ENCODE data around the gene P2RY6. TPM values are rescaled to one million over a fixed set of nuclear protein-coding genes. Genes with fewer than 3 reads are reported as not detected.

Gene P2RY6
- total and polyA plus RNA-seq, 10 of the 15 experiments (the other 5 are each of a cell fraction or from before 2014, with no cell fraction given), result 0.05 to 0.90 (median 0.22) TPM; not detected in 4

GRCh38 chr11:73288873-73289707, 17.0 kb downstream of the P2RY6 start:
- Histone ChIP-seq H4K20me1 (ENCODE audit: control insufficient read depth, insufficient read depth) (no peaks in the 10 kb centered on the region), H3K9me3 (replicated peaks; ENCODE audit: control insufficient read depth, insufficient read depth, low read length) (no peaks in the 10 kb centered on the region), H3K4me1 (ENCODE audit: control insufficient read depth, insufficient read depth, low read length) (peaks cover 23% of the 10 kb centered on the region), H3K4me2 (ENCODE audit: control insufficient read depth, insufficient read depth) (peak overlapping the region; percentile 86), H3K36me3 (ENCODE audit: control insufficient read depth in 2 of 2, insufficient read depth in 2 of 2, low read length in 1 of 2) (no peaks in the 10 kb centered on the region), H3K27ac (ENCODE audit: control insufficient read depth, insufficient read depth) (peak overlapping the region; percentile 49), H3K9ac (ENCODE audit: control insufficient read depth, insufficient read depth, low read length) (peak overlapping the region; percentile 43; the same call in 1 of the 2 replicates), H3K79me2 (ENCODE audit: control insufficient read depth, insufficient read depth, low read length) (no peaks in the 10 kb centered on the region), H2AFZ (ENCODE audit: control insufficient read depth, low read depth, low read length) (peak overlapping the region; percentile 87), H3K27me3 (replicated peaks in 1 of 2; ENCODE audit: control insufficient read depth in 2 of 2, insufficient read depth in 2 of 2, low read length in 1 of 2) (no peaks in the 10 kb centered on the region; a peak in 2 of 4 replicates), H3K4me3 (0 out of 2 replicates have a peak overlapping the region, but pooled peaks have one; percentile 9)
- DNase-seq (ENCODE audit: low read depth, low spot score) (peak; percentile 70), FAIRE-seq (peak; percentile 70), ATAC-seq (peak; percentile 95)
- BruUV-seq (replicated peaks), result no TSS peak
- intact Hi-C loops (cut with micrococcal nuclease; ENCODE audit: unreplicated experiment) (loop anchor here (1.0 kb wide), 2 partner anchors 47 to 104 kb away; no protein-coding TSS in a partner anchor), in situ Hi-C loops (cut with MboI) (loop anchor here (5.0 kb wide), 1 partner anchor 102 kb away; no protein-coding TSS in a partner anchor)
- POLR2A ChIA-PET, result interaction anchor here (1.0 kb wide), 3 partner anchors 18 to 503 kb away, joined by 3 to 8 read pairs (median 3); no protein-coding TSS in a partner anchor
- WGBS (ENCODE audit: insufficient coverage, insufficient replicate concordance, low lambda C conversion rate, missing lambda C conversion rate), result 3% methylated on average over 17 of the region's 17 CpGs
- CTCF ChIA-PET, result interaction anchor here (0.6 to 17.3 kb wide), 46 partner anchors 9 to 1145 kb away, joined by 3 to 326 read pairs (median 4); partner anchors contain the start of genes ARHGEF17 and P2RY6
- SMC1A ChIA-PET (ENCODE audit: uncharacterized antibody, unreplicated experiment), result interaction anchor here (0.6 to 3.5 kb wide), 25 partner anchors 9 to 621 kb away, joined by 3 to 40 read pairs (median 4); partner anchors contain the start of gene P2RY6
- RAD21 ChIA-PET (ENCODE audit: unreplicated experiment), result interaction anchor here (0.5 to 5.0 kb wide), 26 partner anchors 19 to 564 kb away, joined by 3 to 34 read pairs (median 4); partner anchors contain the start of genes ARHGEF17 and STARD10
- TF ChIP-seq STAT1 (conservative IDR thresholded peaks at IDR 0.05), result peak; percentile 84; the same call in 1 of the 2 replicates
- TF ChIP-seq EED (IDR thresholded peaks at IDR 0.05; ENCODE audit: low read depth), result peak; percentile 30; the same call in 1 of the 2 replicates
- TF ChIP-seq PML (IDR thresholded peaks at IDR 0.05; ENCODE audit: low read length), result no peak
- no peak for TF ChIP-seq RCOR1 (conservative IDR thresholded peaks at IDR 0.05; ENCODE audit: low read depth, low read length)
- TF ChIP-seq NKRF (conservative IDR thresholded peaks at IDR 0.05), result peak; percentile 32; the same call in 1 of the 2 replicates
- TF ChIP-seq RFX5 (IDR thresholded peaks at IDR 0.05; ENCODE audit: low read depth, low read length), result 0 out of 2 replicates have a peak, but pooled peaks have one; percentile 7
- TF ChIP-seq SKIL (IDR thresholded peaks at IDR 0.05; ENCODE audit: low read depth, poor library complexity, severe bottlenecking), result peak; percentile 56
- TF ChIP-seq YBX1 (IDR thresholded peaks at IDR 0.05), result 0 out of 2 replicates have a peak, but pooled peaks have one; percentile 9
- TF ChIP-seq POU2F2 (IDR thresholded peaks at IDR 0.05; ENCODE audit: borderline replicate concordance, low read depth, low read length), result peak; percentile 24; the same call in 1 of the 3 replicates
- peak; percentile 37; the same call in 1 of the 2 replicates for TF ChIP-seq CHD2 (IDR thresholded peaks at IDR 0.05; ENCODE audit: borderline replicate concordance, low read depth, low read length)
- TF ChIP-seq MYB (IDR thresholded peaks at IDR 0.05; ENCODE audit: borderline replicate concordance, low read depth, low read length), result peak; percentile 43; the same call in 1 of the 2 replicates
- no peak for TF ChIP-seq E4F1 (IDR thresholded peaks at IDR 0.05; ENCODE audit: borderline replicate concordance, partially characterized antibody)
- TF ChIP-seq TCF12 (IDR thresholded peaks at IDR 0.05; ENCODE audit: low read depth, low read length), result 0 out of 2 replicates have a peak, but pooled peaks have one; percentile 20
- TF ChIP-seq SMC3 (IDR thresholded peaks at IDR 0.05; ENCODE audit: borderline replicate concordance, low read length), result peak; percentile 77
- TF ChIP-seq HCFC1 (IDR thresholded peaks at IDR 0.05; ENCODE audit: low read length), result 0 out of 2 replicates have a peak, but pooled peaks have one; percentile 21
- peak; percentile 86; the same call in 1 of the 2 replicates for TF ChIP-seq NBN (IDR thresholded peaks at IDR 0.05)
